Smooth muscle cell (in vitro differentiated cells): ENCODE data around the gene PAOX. TPM values are rescaled to one million over a fixed set of nuclear protein-coding genes. Genes with fewer than 3 reads are reported as not detected.
"Not testable (repeated sequence)": the region's sequence is repeated elsewhere in the genome, so short reads cannot be mapped to it uniquely, and the experiment has no call there.

ENCODE experiments used
- DNase-seq: peaks from one replicate; lab custom pipeline; 2025; ENCODE audit not compliant: unreplicated experiment; lab: John Stamatoyannopoulos, UW
- H2AFZ ChIP-seq: fragments of 200-600 bp; sonication (generic); 2 replicates; pipeline ENCODE4 v1.6.0; 2016; ENCODE audit warnings: antibody characterized with exemption, low read depth, mild to moderate bottlenecking
- H3F3A ChIP-seq: fragments of 200-600 bp; sonication (generic); 2 replicates; pipeline ENCODE4 v1.6.0; 2017; ENCODE audit warnings: antibody characterized with exemption, low read depth
- H3K27ac ChIP-seq: fragments of 200-600 bp; sonication (generic); 2 replicates; pipeline ENCODE4 v1.5.1; 2016; ENCODE audit warnings: low read depth, mild to moderate bottlenecking
- H3K27me3 ChIP-seq: fragments of 200-600 bp; sonication (generic); 2 replicates; pipeline ENCODE4 v1.6.1; 2016; ENCODE audit warnings: low read depth, mild to moderate bottlenecking
- H3K36me3 ChIP-seq: fragments of 200-600 bp; sonication (generic); 2 replicates; pipeline ENCODE4 v1.5.1; 2016; ENCODE audit warnings: low read depth
- H3K4me1 ChIP-seq: fragments of 200-600 bp; sonication (generic); 2 replicates; pipeline ENCODE4 v1.5.1; 2016; ENCODE audit warnings: low read depth
- H3K4me2 ChIP-seq: fragments of 200-600 bp; sonication (generic); 2 replicates; pipeline ENCODE4 v1.6.0; 2016; ENCODE audit warnings: mild to moderate bottlenecking
- H3K4me3 ChIP-seq: fragments of 200-600 bp; sonication (generic); 2 replicates; pipeline ENCODE4 v1.5.1; 2016; ENCODE audit warnings: mild to moderate bottlenecking
- H3K79me2 ChIP-seq: fragments of 200-600 bp; sonication (generic); 2 replicates; pipeline ENCODE4 v1.6.0; 2016; ENCODE audit warnings: low read depth, mild to moderate bottlenecking
- H3K9ac ChIP-seq: fragments of 200-600 bp; sonication (generic); 2 replicates; pipeline ENCODE4 v1.6.0; 2016; ENCODE audit warnings: low read depth
- H3K9me3 ChIP-seq: fragments of 200-600 bp; sonication (generic); replicated peaks from 2 replicates; pipeline ENCODE4 v1.5.1; 2016; ENCODE audit warnings: low read depth
- H4K20me1 ChIP-seq: fragments of 200-600 bp; sonication (generic); 2 replicates; pipeline ENCODE4 v1.6.0; 2016; ENCODE audit warnings: low read depth
- CTCF ChIP-seq: fragments of 200-600 bp; sonication (generic); IDR thresholded peaks from 2 replicates; pipeline ENCODE4 v1.5.1; 2017; ENCODE audit warnings: borderline replicate concordance, mild to moderate bottlenecking, antibody characterized with exemption; ENCODE audit not compliant: insufficient read depth, poor library complexity, severe bottlenecking
- WGBS: methylation state at CpG from one replicate; pipeline ENCODE4 v1.1.7; 2016; ENCODE audit warnings: low lambda C conversion rate; 5-methylcytosine and 5-hydroxymethylcytosine counted together
- polyA plus RNA-seq: library from polyadenylated mRNA; unstranded; fragments of >200 nt; fragmentation: Nextera tagmentation; extraction: Ambion mirVana; gene quantifications from 2 replicates; pipeline ENCODE4 v1.2.1, GENCODE V29; 2016
- total RNA-seq: library from RNA; depleted of rRNA; stranded (reverse); fragments of >200 nt; gene quantifications from 2 replicates; pipeline ENCODE4 v1.2.3, GENCODE V29; 2014

PAOX gene
- total and polyA plus RNA-seq, 2 experiments from 2014 or later: 3.3 to 7.1 TPM

GRCh38 chr10:133373174-133374090 is 5.6 kb upstream of the PAOX start, which contains the start of gene ECHS1:
Gene ECHS1, minus strand, starts transcription at chr10:133373354. Its CDS starts 21 bp downstream, at chr10:133373333.
- Histone ChIP-seq H2AFZ (no peak within 1 kb of the TSS), H3K36me3 (no peaks in the 10 kb centered on the region), H3K27ac (no peak within 1 kb of the TSS), H3K9ac (peak within 1 kb of the TSS; percentile 86), H3K4me3 (peak within 1 kb of the TSS; percentile 79), H3K4me1 (peaks cover 5% of the 10 kb centered on the region), H3K4me2 (peak within 1 kb of the TSS; percentile 91), H3K79me2 (no peaks in the 10 kb centered on the region), H4K20me1 (no peaks in the 10 kb centered on the region), H3K9me3 (no peaks in the 10 kb centered on the region), H3K27me3 (no peaks in the 10 kb centered on the region), H3F3A (peaks cover 7% of the 10 kb centered on the region)
- peak; percentile 82 for DNase-seq
- TF ChIP-seq CTCF: no peak
- WGBS: 16% methylated on average over 22 of the region's 89 CpGs

GRCh38 chr10:133375357-133376115 is 3.5 kb upstream of the PAOX start:
- DNase-seq: no peak
- no peaks in the 10 kb centered on the region for H3K27me3 ChIP-seq
- H3K27ac ChIP-seq: no peak overlapping the region
- H2AFZ ChIP-seq: no peak overlapping the region
- 74% methylated on average over 12 of the region's 12 CpGs for WGBS
- TF ChIP-seq CTCF: no peak
- no peaks in the 10 kb centered on the region for H3K9me3 ChIP-seq
- H3K4me3 ChIP-seq: no peak overlapping the region
- no peaks in the 10 kb centered on the region for H3K79me2 ChIP-seq
- H3F3A ChIP-seq: peaks cover 7% of the 10 kb centered on the region
- H4K20me1 ChIP-seq: no peaks in the 10 kb centered on the region
- no peak overlapping the region for H3K4me2 ChIP-seq
- peaks cover 8% of the 10 kb centered on the region for H3K4me1 ChIP-seq
- no peak overlapping the region for H3K9ac ChIP-seq
- H3K36me3 ChIP-seq: no peaks in the 10 kb centered on the region

DNA sequence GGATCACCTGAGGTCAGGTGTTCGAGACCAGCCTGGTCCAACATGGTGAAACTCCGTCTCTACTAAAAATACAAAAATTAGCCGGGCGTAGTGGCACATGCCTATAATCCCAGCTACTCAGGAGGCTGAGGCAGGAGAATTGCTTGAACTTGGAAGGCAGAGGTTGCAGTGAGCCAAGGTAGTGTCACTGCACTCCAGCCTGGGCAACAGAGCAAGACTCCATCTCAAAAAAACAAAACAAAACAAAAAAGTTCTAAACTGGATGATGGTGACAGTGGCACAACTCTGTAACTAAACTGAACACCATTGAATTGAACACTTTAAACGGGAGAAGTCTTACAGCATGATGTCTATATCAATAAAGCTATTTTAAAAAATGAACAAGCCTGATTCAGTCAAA is 2.9 kb upstream of the PAOX start:
- H3K9ac ChIP-seq, H3K27me3 ChIP-seq, DNase-seq, H3K79me2 ChIP-seq, H3K4me1 ChIP-seq, H3K4me3 ChIP-seq, H3K27ac ChIP-seq, H3F3A ChIP-seq, H4K20me1 ChIP-seq, H2AFZ ChIP-seq, H3K4me2 ChIP-seq, H3K9me3 ChIP-seq, H3K36me3 ChIP-seq: not testable (repeated sequence)
- WGBS: 93% methylated on average over 5 of the region's 5 CpGs
